NOMO-1 (cell line): ENCODE measurements around the gene TMEM143.
"Not testable (repeated sequence)": the region's sequence is repeated elsewhere in the genome, so short reads cannot be mapped to it uniquely, and the experiment has no call there.

Experiments
- DNase-seq, 2 experiments: peaks; one replicate each; lab custom pipeline; 2025; ENCODE audit not compliant: unreplicated experiment in 2 of 2; lab: John Stamatoyannopoulos, UW

Gene TMEM143

GRCh38 chr19:48391100-48392005, 27.6 kb upstream of the TMEM143 start, which contains the start of gene KDELR1:
Gene KDELR1 (minus strand): TSS chr19:48391551. CDS start chr19:48391358, 193 bp downstream.
- DNase-seq = peak; percentile 35 to 52

DNA sequence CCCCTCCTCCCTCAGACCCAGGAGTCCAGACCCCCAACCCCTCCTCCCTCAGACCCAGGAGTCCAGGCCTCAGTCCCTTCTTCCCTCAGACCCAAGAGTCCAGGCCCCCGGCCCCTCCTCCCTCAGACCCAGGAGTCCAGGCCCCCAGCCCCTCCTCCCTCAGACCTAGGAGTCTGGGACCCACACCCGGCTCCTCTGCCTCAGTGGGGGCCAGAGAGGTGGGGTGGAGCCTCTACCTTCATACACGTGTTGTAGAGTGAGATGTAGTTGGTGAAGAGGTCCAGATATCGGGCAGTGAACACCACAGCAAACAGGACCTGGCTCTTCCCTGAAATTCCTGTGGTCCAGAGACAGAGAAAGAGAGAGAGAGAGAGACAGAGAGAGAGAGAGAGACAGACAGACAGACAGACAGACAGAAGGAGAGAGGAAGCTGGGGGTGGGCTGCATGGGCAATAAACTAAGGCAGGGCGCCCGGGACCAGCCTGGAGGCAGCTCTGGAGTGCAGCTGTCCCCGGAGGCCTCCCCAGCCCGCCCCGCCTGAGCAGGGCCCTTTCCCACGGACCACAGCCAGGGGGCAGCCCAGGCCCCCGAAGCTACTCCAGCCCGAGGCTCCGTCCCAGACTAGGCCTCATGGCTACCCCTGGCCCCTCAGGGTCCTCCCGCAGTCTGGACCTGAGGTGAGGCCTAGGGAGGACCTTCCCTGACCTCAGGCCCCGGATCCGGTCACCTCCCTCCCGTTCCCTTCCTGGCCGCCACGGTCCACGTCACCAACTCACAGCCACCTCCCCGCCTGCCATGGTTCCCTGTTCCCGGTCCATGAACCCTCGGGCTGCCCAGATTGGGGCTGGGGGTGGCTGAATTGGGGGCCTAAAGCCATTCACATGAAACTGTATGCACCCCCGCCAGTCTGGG, 26.7 kb upstream of the TMEM143 start:
- DNase-seq = peak; percentile 46 to 54

DNA sequence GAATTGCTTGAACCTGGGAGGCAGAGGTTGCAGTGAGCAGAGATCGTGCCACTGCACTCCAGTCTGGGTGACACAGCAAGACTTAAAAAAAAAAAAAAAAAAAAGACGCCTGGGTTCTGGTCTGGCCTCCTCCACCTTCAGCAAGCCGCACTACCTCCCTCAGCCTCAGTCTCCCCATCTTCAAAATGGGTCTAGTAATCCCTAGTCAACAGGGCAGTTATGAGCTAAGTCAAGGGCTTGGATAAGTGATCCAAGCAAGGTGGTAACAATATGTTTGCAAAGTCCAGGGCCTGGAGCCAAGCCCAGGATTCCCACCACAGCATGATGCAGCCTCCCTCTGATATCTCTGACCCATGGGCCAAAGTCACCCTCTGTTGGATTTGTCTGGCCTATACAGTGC, 23.2 kb upstream of the TMEM143 start:
- no peak for DNase-seq

DNA sequence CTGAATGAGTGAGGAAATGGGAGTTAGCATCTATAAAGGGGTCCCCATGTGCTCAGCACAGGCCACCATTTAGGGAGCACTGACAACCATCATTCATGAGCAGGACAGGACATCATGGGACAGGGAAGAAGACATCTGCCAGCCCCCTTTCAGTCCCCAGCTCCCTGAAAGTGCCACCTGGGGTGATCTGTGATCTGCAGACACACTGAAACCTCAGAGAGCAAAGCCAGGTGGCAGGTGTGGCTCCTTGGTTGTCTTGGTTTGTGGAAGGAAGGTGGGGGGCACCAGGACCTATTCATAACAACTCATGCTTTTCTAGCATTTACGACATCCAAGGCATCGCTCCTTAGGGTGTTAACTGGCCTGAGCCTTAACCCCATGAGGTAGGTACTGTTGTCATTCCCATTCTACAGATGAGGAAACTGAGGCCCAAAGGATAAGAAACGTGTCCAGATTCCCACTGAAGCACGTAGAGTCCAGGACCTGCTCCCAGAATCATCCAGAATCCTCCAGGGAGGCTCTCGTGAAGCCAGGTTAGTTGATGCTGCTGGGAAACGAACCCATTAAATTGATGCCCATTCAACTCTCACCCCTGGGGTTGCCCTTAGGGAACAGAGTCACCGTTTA, 21.8 kb upstream of the TMEM143 start:
- no peak for DNase-seq

GRCh38 chr19:48382286-48382685, 18.5 kb upstream of the TMEM143 start:
- DNase-seq = no peak

- no peak for DNase-seq
Measured at GRCh38 chr19:48381178-48381950, 17.6 kb upstream of the TMEM143 start.

- DNase-seq = no peak
Measured at GRCh38 chr19:48379058-48379457, 15.3 kb upstream of the TMEM143 start.

DNA sequence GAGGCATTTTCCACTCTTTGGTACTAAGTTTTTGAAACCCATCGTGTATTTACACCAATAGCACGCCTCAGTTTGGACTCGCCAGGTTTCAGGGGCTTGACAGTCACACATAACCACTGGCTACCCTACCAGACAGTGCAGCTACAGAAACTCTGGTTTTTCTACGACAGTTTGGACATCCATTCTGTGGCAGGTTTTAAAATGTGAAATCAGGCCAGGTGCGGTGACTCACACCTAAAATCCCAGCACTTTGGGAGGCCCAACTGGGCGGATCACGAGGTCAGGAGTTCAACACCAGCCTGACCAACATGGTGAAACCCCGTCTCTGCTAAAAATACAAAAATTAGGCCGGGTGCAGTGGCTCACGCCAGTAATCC, 14.4 kb upstream of the TMEM143 start:
- no peak for DNase-seq

DNA sequence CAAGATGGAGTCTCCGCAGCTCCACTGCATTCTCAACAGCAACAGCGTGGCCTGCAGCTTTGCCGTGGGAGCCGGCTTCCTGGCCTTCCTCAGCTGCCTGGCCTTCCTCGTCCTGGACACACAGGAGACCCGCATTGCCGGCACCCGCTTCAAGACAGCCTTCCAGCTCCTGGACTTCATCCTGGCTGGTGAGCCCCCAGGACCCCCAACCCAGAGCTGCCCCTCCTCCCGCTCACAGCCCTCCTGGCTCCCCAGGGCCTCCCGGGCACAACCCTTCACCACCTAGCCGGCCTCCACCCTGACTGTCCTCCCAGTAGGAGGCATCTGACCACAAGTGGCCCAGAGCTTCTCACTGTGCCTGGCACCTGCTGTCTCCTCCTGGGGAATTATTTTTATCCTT, 9.8 kb upstream of the TMEM143 start:
- no peak for DNase-seq

DNA sequence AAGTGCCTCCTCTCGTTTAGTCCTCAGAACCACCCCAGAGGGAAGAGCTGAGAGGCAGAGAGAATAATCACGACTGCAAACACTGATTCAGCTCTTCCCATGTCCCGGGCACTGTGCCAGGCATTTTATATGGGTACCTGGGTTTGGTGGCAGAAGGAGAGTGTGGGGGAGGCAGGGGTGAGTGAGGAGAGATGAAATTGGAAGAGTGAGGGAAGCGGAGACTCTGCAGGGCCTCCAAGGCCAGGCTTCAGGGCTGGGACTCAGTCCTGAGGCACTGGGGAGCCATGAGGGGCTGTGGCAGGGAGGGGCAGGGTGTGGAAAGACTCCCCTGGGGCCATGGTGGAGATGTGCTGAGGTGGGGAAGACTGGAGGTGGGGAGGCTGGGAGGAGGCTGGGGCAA, 9.2 kb upstream of the TMEM143 start:
- DNase-seq = no peak

GRCh38 chr19:48371771-48372170, 8.0 kb upstream of the TMEM143 start:
- not testable (repeated sequence) for DNase-seq

DNA sequence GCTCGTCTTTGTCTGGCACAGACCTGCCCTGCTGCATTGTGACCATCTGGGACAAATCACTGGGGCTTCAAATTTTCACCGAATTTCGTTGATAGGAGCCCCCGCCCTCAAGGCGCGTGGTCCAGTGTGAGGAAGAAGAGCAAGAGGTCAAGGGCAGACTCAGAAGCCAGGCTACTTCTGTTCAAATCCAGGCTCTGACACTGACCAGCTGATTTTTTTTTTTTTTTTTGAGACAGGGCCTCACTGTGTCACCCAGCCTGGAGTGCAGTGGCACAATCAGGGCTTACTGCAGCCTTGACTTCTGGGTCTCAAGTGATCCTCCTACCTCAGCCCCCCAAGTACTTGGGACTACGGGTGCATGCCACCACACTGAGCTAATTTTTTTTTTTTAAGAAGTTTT, 7.6 kb upstream of the TMEM143 start:
- DNase-seq = no peak

DNA sequence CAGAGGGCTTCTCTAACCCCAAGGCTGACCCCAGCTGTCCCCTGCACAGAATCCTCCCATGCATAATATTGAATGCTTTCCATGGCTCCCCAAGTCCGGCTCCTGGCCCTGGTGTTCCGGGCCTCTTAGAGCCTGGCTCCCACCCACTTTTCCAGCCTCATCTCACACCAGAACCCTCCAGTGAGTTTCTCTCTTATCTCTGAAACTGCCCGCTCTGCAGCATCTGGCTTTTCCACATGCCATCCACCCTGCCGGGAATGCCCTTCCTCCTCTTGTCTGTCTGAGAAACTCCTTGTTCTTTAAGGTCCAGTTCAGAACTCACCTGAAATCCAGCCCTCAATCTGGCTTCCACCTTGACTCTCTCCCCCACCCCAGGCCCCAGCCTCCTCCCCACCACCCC, 7.2 kb upstream of the TMEM143 start:
- no peak for DNase-seq

DNA sequence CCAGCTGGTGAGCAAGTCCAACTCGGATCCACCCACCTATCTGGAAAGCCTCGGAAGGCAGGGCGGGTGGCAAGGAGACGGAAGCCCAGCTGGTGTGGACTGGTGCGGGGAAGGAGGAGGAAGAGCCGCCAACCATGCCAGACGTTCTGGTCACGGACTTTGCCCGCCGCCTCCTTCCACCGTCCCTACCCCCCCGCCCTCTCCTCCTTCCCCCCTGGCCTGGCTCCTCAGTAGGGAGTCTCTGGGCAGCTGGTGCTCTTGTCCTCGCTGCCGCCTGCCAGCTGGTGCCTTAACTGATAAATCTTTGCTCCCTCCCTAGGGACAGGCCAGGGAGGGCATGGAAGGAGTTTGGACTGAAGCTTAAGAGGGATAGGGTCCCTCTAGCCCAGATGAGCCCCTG, 5.2 kb upstream of the TMEM143 start:
- DNase-seq = no peak

- no peak for DNase-seq
Measured at GRCh38 chr19:48367855-48368254, 4.1 kb upstream of the TMEM143 start.

DNA sequence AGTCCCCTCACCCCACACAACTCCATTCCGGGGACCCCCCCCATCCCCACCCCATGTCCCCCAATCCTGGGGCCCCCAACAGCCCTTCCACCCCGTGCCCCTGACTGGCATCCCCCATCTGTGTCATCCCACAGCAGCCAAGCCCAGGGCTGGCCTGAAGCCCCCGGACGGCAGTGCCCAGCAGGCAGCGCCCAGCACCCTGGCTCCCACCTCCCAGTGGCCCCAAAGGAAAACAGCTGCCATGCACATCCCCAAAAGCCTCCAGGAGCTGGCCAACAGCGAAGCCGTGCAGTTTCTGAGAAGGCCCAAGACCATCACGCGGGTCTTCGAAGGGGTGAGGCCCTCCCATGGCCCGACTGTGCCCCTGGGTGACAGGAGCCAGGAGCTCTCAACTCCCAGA, 1.9 kb upstream of the TMEM143 start:
- DNase-seq = no peak

GRCh38 chr19:48364598-48365348, 1.0 kb upstream of the TMEM143 start:
- no peak for DNase-seq

DNA sequence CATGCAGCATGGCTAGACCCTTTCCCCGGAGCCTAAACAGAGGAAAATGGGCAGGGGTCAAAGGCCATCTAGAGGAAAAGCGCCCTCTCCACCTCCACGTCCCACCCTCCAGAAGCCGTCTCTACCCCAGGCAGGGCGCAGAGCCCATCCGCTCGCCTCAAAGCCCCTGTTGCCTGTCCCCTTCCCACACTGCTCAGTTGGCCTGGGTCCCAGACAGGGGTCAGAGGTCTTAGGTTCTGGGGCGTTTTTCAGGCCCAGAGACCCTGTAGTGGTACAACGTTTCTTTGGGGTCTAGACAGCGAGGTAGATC, 285 bp downstream of the TMEM143 start:
- no peak for DNase-seq

GRCh38 chr19:48362716-48363499, 832 bp downstream of the TMEM143 start:
- peak; percentile 87 to 91 for DNase-seq
